Measurements from ENCODE around the gene CCDC177. TPM values are rescaled to one million over a fixed set of nuclear protein-coding genes. Genes with fewer than 3 reads are reported as not detected.

CCDC177 gene
- total and polyA plus RNA-seq, 2 donors (not counting 1 experiment from before 2014, with no cell fraction given), result not detected

DNA sequence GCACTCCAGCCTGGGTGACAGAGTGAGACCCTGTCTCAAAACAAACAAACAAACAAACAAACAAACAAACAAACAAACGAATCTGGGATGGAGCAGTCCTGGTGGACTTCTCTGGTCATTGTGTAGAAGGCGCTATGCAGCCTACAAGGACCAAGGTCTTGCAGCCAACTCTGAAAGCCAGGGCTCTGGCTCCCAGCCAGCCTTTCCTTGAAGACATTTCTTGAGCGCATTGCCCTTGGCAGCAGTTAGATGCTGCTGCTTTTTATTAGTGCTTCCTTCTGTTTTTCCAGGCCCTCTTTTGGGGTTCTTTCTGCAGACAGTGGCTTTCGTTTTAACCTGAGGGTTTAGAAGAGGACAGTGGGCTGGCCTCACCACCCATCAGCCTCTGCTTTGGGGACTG is 20.2 kb downstream of the CCDC177 start:
- TF ChIP-seq EZH2 (IDR thresholded peaks at IDR 0.05; ENCODE audit: low read length, missing control alignments), result no peak
- TF ChIP-seq, protein P1, sequence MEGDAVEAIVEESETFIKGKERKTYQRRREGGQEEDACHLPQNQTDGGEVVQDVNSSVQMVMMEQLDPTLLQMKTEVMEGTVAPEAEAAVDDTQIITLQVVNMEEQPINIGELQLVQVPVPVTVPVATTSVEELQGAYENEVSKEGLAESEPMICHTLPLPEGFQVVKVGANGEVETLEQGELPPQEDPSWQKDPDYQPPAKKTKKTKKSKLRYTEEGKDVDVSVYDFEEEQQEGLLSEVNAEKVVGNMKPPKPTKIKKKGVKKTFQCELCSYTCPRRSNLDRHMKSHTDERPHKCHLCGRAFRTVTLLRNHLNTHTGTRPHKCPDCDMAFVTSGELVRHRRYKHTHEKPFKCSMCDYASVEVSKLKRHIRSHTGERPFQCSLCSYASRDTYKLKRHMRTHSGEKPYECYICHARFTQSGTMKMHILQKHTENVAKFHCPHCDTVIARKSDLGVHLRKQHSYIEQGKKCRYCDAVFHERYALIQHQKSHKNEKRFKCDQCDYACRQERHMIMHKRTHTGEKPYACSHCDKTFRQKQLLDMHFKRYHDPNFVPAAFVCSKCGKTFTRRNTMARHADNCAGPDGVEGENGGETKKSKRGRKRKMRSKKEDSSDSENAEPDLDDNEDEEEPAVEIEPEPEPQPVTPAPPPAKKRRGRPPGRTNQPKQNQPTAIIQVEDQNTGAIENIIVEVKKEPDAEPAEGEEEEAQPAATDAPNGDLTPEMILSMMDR (conservative IDR thresholded peaks at IDR 0.05 in 1 of 2, IDR thresholded peaks at IDR 0.05 in 1 of 2; ENCODE audit: low read depth in 1 of 2, low read length in 2 of 2), result no peak
- Histone ChIP-seq H3K36me3 (ENCODE audit: control insufficient read depth, insufficient read depth, low read length) (no peaks in the 10 kb centered on the region), H3K9me3 (ENCODE audit: control insufficient read depth, insufficient read depth, low read depth, low read length) (no peaks in the 10 kb centered on the region), H4K20me1 (ENCODE audit: control insufficient read depth, extremely low read depth, insufficient read depth, low read length) (no peaks in the 10 kb centered on the region), H3K79me2 (ENCODE audit: control insufficient read depth, insufficient read depth, low read length) (no peaks in the 10 kb centered on the region), H3K4me2 (ENCODE audit: extremely low read depth, insufficient read depth, low read length) (no peak overlapping the region), H3K9ac (ENCODE audit: insufficient read depth, low read length) (no peak overlapping the region), H3K27ac (ENCODE audit: insufficient read depth, low read length) (no peak overlapping the region), H3K4me3 (replicated peaks in 1 of 4; ENCODE audit: control extremely low read depth in 1 of 4, insufficient read depth in 1 of 4, low read depth in 3 of 4, low read length in 4 of 4) (no peak overlapping the region), H2AFZ (ENCODE audit: low read length) (no peak overlapping the region), H3K4me1 (ENCODE audit: control insufficient read depth, extremely low read depth, insufficient read depth, low read length) (no peaks in the 10 kb centered on the region), H3K27me3 (ENCODE audit: control insufficient read depth, insufficient read depth, low read length) (peaks cover 3% of the 10 kb centered on the region)
- no peak for DNase-seq (ENCODE audit: low read depth in 2 of 2)

DNA sequence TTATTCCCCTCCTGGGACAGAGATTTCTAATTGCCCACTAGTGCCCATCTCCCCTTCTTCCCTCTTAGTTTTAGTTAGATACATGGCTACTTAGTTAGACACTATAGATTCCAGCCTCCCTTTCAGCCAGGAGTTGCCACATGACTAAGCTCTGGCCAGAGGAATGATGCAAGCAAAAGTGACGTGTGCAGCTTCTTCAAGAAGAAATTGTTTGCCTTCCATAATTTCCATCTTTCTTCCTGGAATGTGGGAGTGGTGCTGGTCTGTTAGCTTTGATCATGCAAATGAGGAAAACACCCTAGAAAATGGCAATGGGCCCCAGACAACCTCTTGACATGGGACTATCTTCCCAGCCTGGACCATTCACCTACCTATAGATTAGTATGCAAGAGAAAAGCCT is 21.4 kb downstream of the CCDC177 start:
- no peak overlapping the region for H3K27ac ChIP-seq (ENCODE audit: insufficient read depth, low read length)
- no peak overlapping the region for H3K9ac ChIP-seq (ENCODE audit: insufficient read depth, low read length)
- DNase-seq (ENCODE audit: low read depth in 2 of 2), result peak; percentile 75 to 85
- H3K27me3 ChIP-seq (ENCODE audit: control insufficient read depth, insufficient read depth, low read length), result no peaks in the 10 kb centered on the region
- no peaks in the 10 kb centered on the region for H3K36me3 ChIP-seq (ENCODE audit: control insufficient read depth, insufficient read depth, low read length)
- no peak overlapping the region for H3K4me3 ChIP-seq (replicated peaks in 1 of 4; ENCODE audit: control extremely low read depth in 1 of 4, insufficient read depth in 1 of 4, low read depth in 3 of 4, low read length in 4 of 4)
- no peak for TF ChIP-seq EZH2 (IDR thresholded peaks at IDR 0.05; ENCODE audit: low read length, missing control alignments)
- TF ChIP-seq, protein P1 (conservative IDR thresholded peaks at IDR 0.05 in 1 of 2, IDR thresholded peaks at IDR 0.05 in 1 of 2; ENCODE audit: low read depth in 1 of 2, low read length in 2 of 2), result no peak
- H3K4me1 ChIP-seq (ENCODE audit: control insufficient read depth, extremely low read depth, insufficient read depth, low read length), result no peaks in the 10 kb centered on the region
- no peaks in the 10 kb centered on the region for H3K9me3 ChIP-seq (ENCODE audit: control insufficient read depth, insufficient read depth, low read depth, low read length)
- no peaks in the 10 kb centered on the region for H3K79me2 ChIP-seq (ENCODE audit: control insufficient read depth, insufficient read depth, low read length)
- no peak overlapping the region for H2AFZ ChIP-seq (ENCODE audit: low read length)
- no peaks in the 10 kb centered on the region for H4K20me1 ChIP-seq (ENCODE audit: control insufficient read depth, extremely low read depth, insufficient read depth, low read length)
- H3K4me2 ChIP-seq (ENCODE audit: extremely low read depth, insufficient read depth, low read length), result no peak overlapping the region

DNA sequence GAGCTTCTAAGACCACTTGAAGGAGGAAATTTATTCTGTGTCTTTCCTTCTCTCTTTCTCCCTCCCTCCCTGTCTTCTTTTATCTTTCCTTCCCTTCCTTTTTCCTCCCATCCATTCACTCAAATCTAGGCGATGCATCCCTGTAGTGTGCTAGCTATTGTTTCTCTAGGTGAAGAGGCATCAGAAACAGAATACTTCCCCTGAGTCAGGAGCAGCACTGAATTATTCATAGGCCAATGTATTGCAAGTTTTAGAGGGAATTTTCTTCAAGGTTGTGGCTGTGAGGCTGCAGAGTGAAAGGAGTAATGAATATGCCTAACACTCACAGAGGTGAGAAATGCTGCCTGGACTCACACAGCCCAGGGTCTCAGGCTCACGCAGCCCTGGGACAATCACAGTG is 23.2 kb downstream of the CCDC177 start:
- TF ChIP-seq EZH2 (IDR thresholded peaks at IDR 0.05; ENCODE audit: low read length, missing control alignments), result no peak
- TF ChIP-seq, protein P1 (conservative IDR thresholded peaks at IDR 0.05 in 1 of 2, IDR thresholded peaks at IDR 0.05 in 1 of 2; ENCODE audit: low read depth in 1 of 2, low read length in 2 of 2), result no peak
- H3K9me3 ChIP-seq (ENCODE audit: control insufficient read depth, insufficient read depth, low read depth, low read length), result no peaks in the 10 kb centered on the region
- H3K4me1 ChIP-seq (ENCODE audit: control insufficient read depth, extremely low read depth, insufficient read depth, low read length), result no peaks in the 10 kb centered on the region
- no peak overlapping the region for H3K27ac ChIP-seq (ENCODE audit: insufficient read depth, low read length)
- DNase-seq (ENCODE audit: low read depth in 2 of 2), result no peak
- H3K9ac ChIP-seq (ENCODE audit: insufficient read depth, low read length), result no peak overlapping the region
- no peak overlapping the region for H3K4me2 ChIP-seq (ENCODE audit: extremely low read depth, insufficient read depth, low read length)
- no peaks in the 10 kb centered on the region for H3K36me3 ChIP-seq (ENCODE audit: control insufficient read depth, insufficient read depth, low read length)
- no peaks in the 10 kb centered on the region for H3K27me3 ChIP-seq (ENCODE audit: control insufficient read depth, insufficient read depth, low read length)
- H3K79me2 ChIP-seq (ENCODE audit: control insufficient read depth, insufficient read depth, low read length), result no peaks in the 10 kb centered on the region
- no peak overlapping the region for H3K4me3 ChIP-seq (replicated peaks in 1 of 4; ENCODE audit: control extremely low read depth in 1 of 4, insufficient read depth in 1 of 4, low read depth in 3 of 4, low read length in 4 of 4)
- no peaks in the 10 kb centered on the region for H4K20me1 ChIP-seq (ENCODE audit: control insufficient read depth, extremely low read depth, insufficient read depth, low read length)
- no peak overlapping the region for H2AFZ ChIP-seq (ENCODE audit: low read length)

Measured in fibroblast of lung (primary cell).